ENCODE results near the gene KAZN. TPM values are rescaled to one million over a fixed set of nuclear protein-coding genes. Genes with fewer than 3 reads are reported as not detected.

The KAZN gene
- total RNA-seq, 2 donors from 2014 or later, result 3.4 to 12.2 TPM

GRCh38 chr1:14999441-14999840, 401.0 kb downstream of the KAZN start:
- no peaks in the 10 kb centered on the region for H3K9me3 ChIP-seq
- H3K4me1 ChIP-seq, result no peaks in the 10 kb centered on the region
- no peak overlapping the region for H3K4me3 ChIP-seq
- no peaks in the 10 kb centered on the region for H3K27me3 ChIP-seq
- DNase-seq (no peak), ATAC-seq (no peak)
- TF ChIP-seq POLR2A (IDR thresholded peaks at IDR 0.05), result no peak
- no peak for TF ChIP-seq CTCF (IDR thresholded peaks at IDR 0.05)
- no peaks in the 10 kb centered on the region for H3K36me3 ChIP-seq (replicated peaks in 1 of 2; ENCODE audit: insufficient read depth in 1 of 2, low read depth in 2 of 2)
- intact Hi-C loops (cut with DNase I), result no loop called here
- H3K27ac ChIP-seq, result no peak overlapping the region
- 80 to 81% methylated on average over 10 of the region's 10 CpGs for WGBS, 2 donors

GRCh38 chr1:15000030-15000429, 401.5 kb downstream of the KAZN start:
- WGBS, 2 donors, result 92 to 93% methylated on average over 4 of the region's 4 CpGs
- Histone ChIP-seq H3K36me3 (replicated peaks in 1 of 2; ENCODE audit: insufficient read depth in 1 of 2, low read depth in 2 of 2) (no peaks in the 10 kb centered on the region), H3K4me3 (no peak overlapping the region), H3K4me1 (peaks cover 3% of the 10 kb centered on the region), H3K27ac (no peak overlapping the region), H3K9me3 (no peaks in the 10 kb centered on the region), H3K27me3 (no peaks in the 10 kb centered on the region)
- no peak for DNase-seq
- TF ChIP-seq POLR2A (IDR thresholded peaks at IDR 0.05), result no peak
- no peak for TF ChIP-seq CTCF (IDR thresholded peaks at IDR 0.05)
- no peak for ATAC-seq
- intact Hi-C loops (cut with DNase I), result no loop called here

GRCh38 chr1:15000671-15001070, 402.2 kb downstream of the KAZN start:
- no peak for ATAC-seq
- Histone ChIP-seq H3K36me3 (replicated peaks in 1 of 2; ENCODE audit: insufficient read depth in 1 of 2, low read depth in 2 of 2) (no peaks in the 10 kb centered on the region), H3K27me3 (no peaks in the 10 kb centered on the region), H3K9me3 (no peaks in the 10 kb centered on the region), H3K4me3 (no peak overlapping the region), H3K27ac (no peak overlapping the region), H3K4me1 (peaks cover 5% of the 10 kb centered on the region)
- 89 to 92% methylated on average over 8 to 9 of the region's 9 CpGs for WGBS, 2 donors
- no peak for DNase-seq
- TF ChIP-seq POLR2A (IDR thresholded peaks at IDR 0.05), result no peak
- TF ChIP-seq CTCF (IDR thresholded peaks at IDR 0.05), result no peak
- intact Hi-C loops (cut with DNase I), result no loop called here

- Histone ChIP-seq H3K27ac (no peak overlapping the region), H3K27me3 (no peaks in the 10 kb centered on the region), H3K4me3 (no peak overlapping the region), H3K36me3 (replicated peaks in 1 of 2; ENCODE audit: insufficient read depth in 1 of 2, low read depth in 2 of 2) (no peaks in the 10 kb centered on the region), H3K4me1 (peaks cover 5% of the 10 kb centered on the region), H3K9me3 (no peaks in the 10 kb centered on the region)
- DNase-seq (no peak), ATAC-seq (no peak)
- 81% methylated on average over 12 of the region's 12 CpGs for WGBS, 2 donors
- intact Hi-C loops (cut with DNase I), result no loop called here
- TF ChIP-seq POLR2A (IDR thresholded peaks at IDR 0.05) (no peak), CTCF (IDR thresholded peaks at IDR 0.05) (no peak)
These were observed 402.9 kb downstream of the KAZN start for GRCh38 chr1:15001317-15001915.

- Histone ChIP-seq H3K27ac (no peak overlapping the region), H3K4me3 (no peak overlapping the region), H3K36me3 (replicated peaks in 1 of 2; ENCODE audit: insufficient read depth in 1 of 2, low read depth in 2 of 2) (no peaks in the 10 kb centered on the region), H3K4me1 (peaks cover 5% of the 10 kb centered on the region), H3K9me3 (no peaks in the 10 kb centered on the region), H3K27me3 (no peaks in the 10 kb centered on the region)
- TF ChIP-seq POLR2A (IDR thresholded peaks at IDR 0.05) (no peak), CTCF (IDR thresholded peaks at IDR 0.05) (no peak)
- ATAC-seq, result no peak
- intact Hi-C loops (cut with DNase I), result no loop called here
- DNase-seq, result no peak
- WGBS, 2 donors, result 85 to 86% methylated on average over 9 of the region's 9 CpGs
These were observed 403.8 kb downstream of the KAZN start for GRCh38 chr1:15002325-15002724.

Data from body of pancreas (tissue), 4 donors.